H1 (cell line): ENCODE results near the gene TNS4. TPM values are rescaled to one million over a fixed set of nuclear protein-coding genes. Genes with fewer than 3 reads are reported as not detected.

Experiments
- CBX8 ChIP-seq: fragments of 300-800, 300-1000 bp; sonication (generic); IDR thresholded peaks from 2 replicates; pipeline ENCODE4 v1.7.1; 2016; ENCODE audit warnings: low read depth, low read length, borderline replicate concordance
- CHD2 ChIP-seq: IDR thresholded peaks from 2 replicates; pipeline ENCODE4 v1.6.1; 2012; ENCODE audit warnings: low read length, improper control_type of control experiment
- CREB1 ChIP-seq: IDR thresholded peaks from 2 replicates; pipeline ENCODE4 v1.6.1; 2012; ENCODE audit warnings: inconsistent platforms
- EGR1 ChIP-seq: IDR thresholded peaks from 2 replicates; pipeline ENCODE4 v1.6.1; 2011; ENCODE audit warnings: low read depth, low read length, borderline replicate concordance
- KDM4A ChIP-seq: IDR thresholded peaks from one replicate; pipeline ENCODE4 v1.7.1; 2012; ENCODE audit warnings: low read depth, mild to moderate bottlenecking, moderate library complexity, low read length, inconsistent platforms; ENCODE audit not compliant: severe bottlenecking
- PHF8 ChIP-seq: fragments of 200-600 bp; sonication (generic); conservative IDR thresholded peaks from 2 replicates; pipeline ENCODE4 v1.7.1; 2012; ENCODE audit warnings: low read depth, mild to moderate bottlenecking, inconsistent platforms, low read length, moderate library complexity
- RBBP5 ChIP-seq: IDR thresholded peaks from 2 replicates; pipeline ENCODE4 v1.7.1; 2012; ENCODE audit warnings: low read depth, mild to moderate bottlenecking, inconsistent platforms, low read length, moderate library complexity, borderline replicate concordance
- SIN3A ChIP-seq, 2 experiments: IDR thresholded peaks in 1 of 2; conservative IDR thresholded peaks in 1 of 2; 2 replicates each; pipeline ENCODE4 v1.6.1; 2011 to 2012; ENCODE audit warnings: low read length in 2 of 2, improper control_type of control experiment in 1 of 2, low read depth in 1 of 2, mild to moderate bottlenecking in 1 of 2
- SP4 ChIP-seq: IDR thresholded peaks from 2 replicates; pipeline ENCODE4 v1.6.1; 2012; ENCODE audit warnings: low read length, inconsistent platforms
- TEAD4 ChIP-seq: IDR thresholded peaks from 2 replicates; pipeline ENCODE4 v1.6.1; 2012; ENCODE audit warnings: low read depth, low read length, inconsistent platforms, mixed read lengths
- polyA plus RNA-seq, 7 experiments: library from polyadenylated mRNA; depleted of rRNA in 3 of 7; stranded (reverse) in 5 of 7; unstranded in 2 of 7; fragments of >200 nt in 5 of 7; fragments of 200-250 nt in 2 of 7; gene quantifications; 1 replicate in 5 of 7; 2 replicates in 1 of 7; 4 replicates in 1 of 7; pipeline versions ENCODE4 v1.2.1 to v1.2.3, GENCODE V29; 2011 to 2013; ENCODE audit warnings: missing spikeins in 2 of 7, mixed read lengths in 2 of 7
- total RNA-seq: library from RNA; stranded (reverse); fragmentation: NEBNext Ultra II Directional; extraction: Animal tissue kit (Norgen Biotek cat#: 25700); gene quantifications from 2 replicates; pipeline ENCODE4 v1.2.1, GENCODE V29; 2021

Gene TNS4
- total and polyA plus RNA-seq, 2 of the 8 experiments (the other 6 are each of a cell fraction or from before 2014, with no cell fraction given): 0.20 to 0.21 TPM

- TF ChIP-seq SIN3A (conservative IDR thresholded peaks at IDR 0.05 in 1 of 2, IDR thresholded peaks at IDR 0.05 in 1 of 2; ENCODE audit: low read depth in 1 of 2, low read length in 2 of 2): no peak
- no peak for TF ChIP-seq EGR1
- no peak for TF ChIP-seq TEAD4
- TF ChIP-seq PHF8: no peak
- no peak for TF ChIP-seq CREB1
- no peak for TF ChIP-seq KDM4A
- no peak for TF ChIP-seq RBBP5
- no peak for TF ChIP-seq SP4
- TF ChIP-seq CHD2: no peak
- no peak for TF ChIP-seq CBX8
Measured at GRCh38 chr17:40468560-40468959, 32.9 kb downstream of the TNS4 start (continued).
